HFF-Myc (cell line): Measurements from ENCODE around the gene TSPAN9.

Experiments
- DNase-seq: peaks from one replicate; pipeline ENCODE4 v3.0.0-alpha.2; 2011; ENCODE audit warnings: low read depth; ENCODE audit errors: extremely low read depth
- H3K4me3 ChIP-seq: replicated peaks from 2 replicates; pipeline ENCODE4 v1.5.1; 2011; ENCODE audit warnings: low read depth, mild to moderate bottlenecking, control low read depth, low read length
- CTCF ChIP-seq: IDR thresholded peaks from 2 replicates; pipeline ENCODE4 v1.5.1; 2012; ENCODE audit warnings: mild to moderate bottlenecking, low read depth, low read length, control low read depth; ENCODE audit errors: missing control alignments

TSPAN9 gene

GRCh38 chr12:3295225-3295624 lies 218.0 kb downstream of the TSPAN9 start:
- no peak for DNase-seq
- H3K4me3 ChIP-seq = no peak overlapping the region
- no peak for TF ChIP-seq CTCF

- no peak for TF ChIP-seq CTCF
- DNase-seq = peak; percentile 15
- H3K4me3 ChIP-seq = no peak overlapping the region
Measured at GRCh38 chr12:3295646-3296408, 218.6 kb downstream of the TSPAN9 start.

GRCh38 chr12:3296409-3296701 lies 219.2 kb downstream of the TSPAN9 start:
- H3K4me3 ChIP-seq = no peak overlapping the region
- no peak for TF ChIP-seq CTCF
- DNase-seq = no peak

- DNase-seq = no peak
- no peak overlapping the region for H3K4me3 ChIP-seq
- TF ChIP-seq CTCF = no peak
Measured at GRCh38 chr12:3298603-3299002, 221.4 kb downstream of the TSPAN9 start.

GRCh38 chr12:3299929-3300832 lies 223.0 kb downstream of the TSPAN9 start:
- peak overlapping the region; percentile 19; the same call in 1 of the 2 replicates for H3K4me3 ChIP-seq
- TF ChIP-seq CTCF = peak; percentile 96
- peak; percentile 92 for DNase-seq

- H3K4me3 ChIP-seq = no peak overlapping the region
- no peak for TF ChIP-seq CTCF
- no peak for DNase-seq
Measured at GRCh38 chr12:3300833-3301401, 223.7 kb downstream of the TSPAN9 start.
